GM19372 (cell line): ENCODE data around the gene PLXNA2.

ENCODE experiments used
- ATAC-seq: cut with Tn5 transposase; IDR thresholded peaks from one replicate; pipeline ENCODE4 v1.9.1; 2021; ENCODE audit warnings: mild to moderate bottlenecking, low read depth, moderate library complexity; ENCODE audit not compliant: unreplicated experiment

Gene PLXNA2

DNA sequence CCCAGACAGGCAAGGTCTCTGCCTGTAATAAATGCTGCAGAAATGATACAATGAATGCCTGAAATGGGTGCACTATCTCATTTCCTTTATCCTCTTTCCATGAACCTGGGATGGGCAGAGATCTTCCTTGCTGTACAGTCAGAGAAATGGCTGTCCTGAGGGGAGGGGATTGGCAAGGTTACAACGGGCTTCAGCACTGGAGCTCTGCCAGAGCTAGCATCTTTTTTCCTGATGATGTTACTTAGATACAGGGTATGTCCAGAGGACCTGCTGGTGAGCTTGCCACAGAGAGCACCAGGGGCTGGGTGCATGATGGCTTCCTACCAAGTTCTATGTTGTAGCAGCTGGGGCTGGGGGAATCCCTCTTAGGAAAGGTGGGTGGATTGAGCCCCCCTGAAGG is 115.1 kb downstream of the PLXNA2 start:
- no peak for ATAC-seq

DNA sequence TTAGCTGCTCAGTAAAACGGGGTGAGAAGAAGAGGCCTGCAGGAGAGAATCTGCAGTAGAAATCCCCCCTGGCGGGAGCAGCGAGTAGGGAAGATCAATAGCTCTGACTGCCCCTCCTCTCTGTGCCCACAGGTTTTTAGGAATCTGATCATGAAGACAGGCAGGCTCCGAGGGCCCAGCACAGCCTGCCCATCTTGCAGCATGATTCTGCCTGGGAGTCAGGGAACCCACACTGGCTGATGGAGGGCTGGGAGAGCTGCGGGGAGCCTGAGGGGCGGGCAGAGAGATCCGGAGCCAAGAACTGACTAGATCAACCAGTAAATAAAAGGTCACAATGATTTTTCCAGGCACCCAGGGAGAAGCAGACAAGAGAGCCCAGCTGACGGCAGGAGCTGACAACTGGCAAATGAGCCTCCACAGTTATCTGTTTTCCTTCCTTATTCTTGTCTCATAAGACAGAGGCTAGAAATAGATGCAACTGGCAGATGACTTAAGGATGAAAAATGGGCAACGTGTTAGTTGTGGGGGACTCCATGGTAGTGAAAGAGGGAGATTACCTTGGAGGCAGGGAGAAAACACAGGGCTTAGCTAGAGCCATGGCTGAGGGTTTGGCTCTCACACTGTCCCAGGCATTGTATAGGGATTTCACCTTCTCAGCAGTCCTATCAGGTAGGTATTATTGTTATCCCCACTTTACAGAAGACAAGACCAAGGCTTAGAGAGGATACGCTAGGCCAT is 116.2 kb downstream of the PLXNA2 start:
- ATAC-seq: no peak

DNA sequence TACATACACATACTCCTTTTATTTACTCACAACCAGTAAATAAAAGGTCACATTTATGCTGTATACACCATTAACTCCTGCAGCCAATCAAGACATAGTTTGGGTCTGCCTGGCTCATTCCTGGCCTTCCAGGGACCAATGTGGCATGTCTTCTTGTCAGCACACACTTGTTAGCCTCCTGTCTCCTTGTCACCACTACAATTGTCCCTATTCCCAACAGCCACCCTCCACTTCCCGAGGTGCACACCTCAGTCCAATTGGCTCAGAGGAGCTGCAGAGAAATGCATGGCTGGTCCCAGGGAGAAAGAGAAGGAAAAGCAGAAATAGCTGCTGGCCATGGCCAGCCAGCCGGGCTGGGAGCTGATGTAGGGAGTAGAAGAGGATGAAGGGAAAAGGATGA is 116.9 kb downstream of the PLXNA2 start:
- no peak for ATAC-seq

DNA sequence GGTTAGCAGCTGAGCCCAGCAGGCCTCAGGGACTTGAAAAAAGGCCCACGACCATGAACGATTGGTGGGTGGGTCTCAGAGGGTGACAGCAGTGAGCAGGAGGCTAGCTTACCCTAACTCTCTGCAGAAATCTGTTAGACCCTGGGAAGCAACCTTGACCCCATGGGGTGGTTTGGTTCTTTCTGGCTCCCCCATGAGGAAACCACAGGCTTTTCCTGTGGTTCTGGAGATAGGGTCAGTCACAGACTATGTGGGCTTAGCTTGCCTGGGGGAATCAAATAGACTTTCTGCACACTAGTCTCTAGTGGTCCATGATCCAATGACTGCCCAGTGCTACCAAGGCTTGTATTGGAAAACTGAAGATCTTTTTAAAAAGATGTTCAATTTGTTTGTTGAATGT is 118.1 kb downstream of the PLXNA2 start:
- ATAC-seq: no peak

DNA sequence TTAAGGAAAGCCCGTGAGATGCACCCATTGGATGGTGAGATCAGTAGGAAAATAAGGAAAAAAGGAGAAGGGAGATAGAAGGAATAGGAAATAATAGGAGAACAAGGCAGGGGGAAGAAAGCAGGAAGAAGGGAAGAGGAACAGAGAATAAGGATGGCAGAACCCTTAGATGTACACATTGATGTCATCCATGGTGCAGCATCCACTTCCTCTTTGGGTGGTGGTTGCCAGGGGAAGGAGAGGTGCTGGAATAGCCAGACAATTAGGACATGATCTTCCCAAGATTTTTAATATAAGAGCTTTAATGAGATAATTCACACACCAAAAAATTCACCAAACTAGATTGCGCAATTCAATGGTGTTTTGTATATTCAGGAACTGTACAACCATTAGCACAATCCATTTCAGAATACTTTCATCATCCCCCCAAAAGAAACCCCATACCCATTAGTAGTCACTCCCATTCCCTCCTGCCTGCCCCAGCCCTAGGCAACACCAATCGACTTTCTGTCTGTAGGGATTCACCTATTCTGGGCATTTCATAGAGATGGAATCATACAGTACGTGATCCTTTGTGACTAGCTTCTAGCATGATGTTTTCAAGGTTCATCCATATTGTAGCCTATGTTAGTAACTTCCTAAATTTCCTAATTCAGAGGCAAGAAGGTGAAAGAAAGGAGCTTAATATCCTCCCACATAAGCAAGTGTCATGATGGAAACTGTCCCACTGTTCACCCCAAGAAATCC is 121.4 kb downstream of the PLXNA2 start:
- no peak for ATAC-seq

DNA sequence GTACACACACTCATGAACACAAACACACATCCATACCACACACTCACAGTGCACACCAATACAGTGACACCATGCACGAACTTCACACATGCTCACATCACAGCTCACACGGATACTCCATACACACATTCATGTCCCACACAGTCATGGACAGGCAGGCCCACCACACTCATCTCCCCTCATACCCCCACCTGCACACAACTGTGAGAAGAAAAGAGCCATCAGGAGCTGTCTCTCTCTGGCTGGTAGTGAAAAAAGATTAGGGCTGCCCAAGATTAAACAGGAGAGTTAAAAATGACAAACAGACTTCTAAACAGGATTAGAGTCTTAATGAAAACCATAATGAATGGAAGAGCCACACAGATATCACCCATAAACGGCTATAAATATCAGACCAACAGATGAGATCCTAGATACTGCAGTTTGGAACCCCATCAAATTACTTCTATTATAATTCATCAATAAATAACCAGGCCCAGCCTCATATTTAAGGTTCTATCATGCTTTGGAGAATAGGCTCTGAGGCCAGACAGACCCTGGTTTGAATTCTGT is 122.3 kb downstream of the PLXNA2 start:
- ATAC-seq: no peak

DNA sequence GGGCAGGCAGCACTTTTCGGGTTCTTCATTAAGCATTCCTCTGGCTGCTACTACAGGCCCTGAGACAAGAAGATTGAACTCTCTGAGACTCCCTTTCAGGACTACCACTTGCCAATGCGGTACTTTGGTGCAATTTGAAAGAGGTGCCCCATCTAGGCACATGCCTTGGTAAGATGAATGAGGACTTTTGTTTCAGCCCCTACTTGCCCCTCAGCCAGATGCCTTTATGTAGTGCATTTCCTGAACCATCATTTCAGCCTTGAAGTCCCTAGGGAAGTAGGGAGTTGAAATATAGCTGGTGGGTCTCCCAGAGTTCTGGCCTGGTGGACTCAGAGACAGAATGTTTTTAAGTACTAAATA is 123.8 kb downstream of the PLXNA2 start:
- no peak for ATAC-seq

DNA sequence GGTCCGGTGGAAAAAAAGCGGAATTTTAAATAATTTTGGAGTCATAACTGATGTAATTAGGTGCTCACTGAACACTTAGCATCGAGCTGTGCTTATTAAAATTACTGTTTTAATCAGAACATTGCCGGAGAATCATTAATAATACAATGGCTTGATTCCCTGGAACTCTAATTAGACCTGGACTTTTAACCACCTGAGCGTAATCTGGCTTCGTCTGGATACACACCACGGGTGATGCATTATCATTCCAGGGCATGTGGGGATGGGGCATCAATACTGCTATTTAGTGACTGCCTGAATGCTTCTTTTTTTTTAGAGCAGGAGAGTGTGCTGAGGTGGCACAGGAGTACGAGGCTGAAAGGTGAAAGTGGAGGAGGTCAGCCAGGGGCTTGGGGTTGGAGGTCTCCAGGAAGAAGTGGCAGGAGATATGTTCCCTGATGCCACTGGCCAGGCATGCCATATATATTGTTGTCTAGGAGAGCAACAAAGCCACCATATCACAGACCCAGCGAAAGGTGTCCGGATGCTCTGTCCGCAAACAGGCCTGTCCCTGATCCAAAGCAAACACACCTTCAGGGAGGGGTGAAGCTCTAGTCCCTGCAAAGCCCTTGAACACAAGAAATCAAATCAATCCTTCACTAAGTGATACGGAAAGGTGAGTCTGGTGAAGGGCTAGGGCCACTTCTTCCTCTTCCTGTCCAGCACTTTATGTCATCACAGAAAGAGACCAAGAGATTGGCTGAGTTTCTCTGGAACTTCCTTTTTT is 125.2 kb downstream of the PLXNA2 start:
- ATAC-seq: no peak

DNA sequence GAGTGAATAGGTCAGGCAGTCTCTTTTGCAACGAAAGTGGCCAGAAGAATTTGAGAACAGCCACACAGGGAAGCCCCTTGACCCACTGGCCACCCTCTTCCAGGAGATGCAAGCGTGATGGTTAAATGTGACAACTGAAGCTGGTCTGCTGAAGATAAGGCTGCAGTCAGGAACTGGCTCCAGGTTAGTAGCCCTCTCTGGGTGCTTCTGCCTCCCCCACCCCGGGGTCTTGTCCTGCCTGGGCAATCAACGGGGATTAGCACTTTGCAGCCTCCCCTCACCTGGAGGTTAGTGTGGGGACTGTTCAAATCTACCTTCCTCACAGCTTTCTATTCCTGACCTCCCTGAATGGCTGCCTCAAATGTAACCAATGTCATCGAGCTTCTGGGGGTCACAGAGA is 125.9 kb downstream of the PLXNA2 start:
- ATAC-seq: no peak

DNA sequence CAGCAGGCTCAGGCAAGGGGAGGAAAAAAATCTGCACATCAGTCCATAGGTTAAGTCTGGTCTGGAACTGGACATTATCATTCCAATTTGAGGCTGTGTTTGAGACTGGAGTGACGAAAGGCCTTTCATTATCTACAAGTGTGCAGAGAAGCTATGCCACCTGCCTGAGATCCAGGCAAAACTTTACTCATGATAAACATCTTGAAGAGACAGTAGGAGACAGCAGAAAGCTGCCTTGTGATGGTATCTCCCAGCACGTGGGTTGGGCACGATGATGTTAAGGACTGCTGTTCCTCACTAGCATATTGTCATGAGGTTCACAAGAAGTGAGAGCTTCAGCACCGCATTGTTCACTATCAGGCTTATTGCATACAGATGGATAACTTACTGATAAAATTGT is 126.4 kb downstream of the PLXNA2 start:
- no peak for ATAC-seq

DNA sequence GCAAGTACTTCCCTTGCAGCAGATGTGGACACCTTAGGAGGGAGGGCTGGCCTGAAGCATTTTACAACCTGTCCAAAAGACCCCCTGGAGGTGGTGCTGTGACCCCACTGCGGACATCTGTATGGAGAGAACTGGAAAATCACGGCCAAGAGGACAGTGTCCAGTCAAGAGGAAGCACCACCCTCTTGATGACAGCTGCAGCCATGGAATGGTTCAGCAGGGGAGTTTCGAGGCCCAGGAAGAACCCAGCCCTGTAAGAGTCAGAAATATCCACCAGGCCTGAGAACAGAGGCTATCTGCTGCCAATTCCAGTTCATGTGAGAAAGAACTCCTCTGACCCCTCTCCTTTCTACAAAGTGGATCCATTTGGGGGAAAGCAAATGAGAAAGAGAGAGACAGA is 126.8 kb downstream of the PLXNA2 start:
- no peak for ATAC-seq

DNA sequence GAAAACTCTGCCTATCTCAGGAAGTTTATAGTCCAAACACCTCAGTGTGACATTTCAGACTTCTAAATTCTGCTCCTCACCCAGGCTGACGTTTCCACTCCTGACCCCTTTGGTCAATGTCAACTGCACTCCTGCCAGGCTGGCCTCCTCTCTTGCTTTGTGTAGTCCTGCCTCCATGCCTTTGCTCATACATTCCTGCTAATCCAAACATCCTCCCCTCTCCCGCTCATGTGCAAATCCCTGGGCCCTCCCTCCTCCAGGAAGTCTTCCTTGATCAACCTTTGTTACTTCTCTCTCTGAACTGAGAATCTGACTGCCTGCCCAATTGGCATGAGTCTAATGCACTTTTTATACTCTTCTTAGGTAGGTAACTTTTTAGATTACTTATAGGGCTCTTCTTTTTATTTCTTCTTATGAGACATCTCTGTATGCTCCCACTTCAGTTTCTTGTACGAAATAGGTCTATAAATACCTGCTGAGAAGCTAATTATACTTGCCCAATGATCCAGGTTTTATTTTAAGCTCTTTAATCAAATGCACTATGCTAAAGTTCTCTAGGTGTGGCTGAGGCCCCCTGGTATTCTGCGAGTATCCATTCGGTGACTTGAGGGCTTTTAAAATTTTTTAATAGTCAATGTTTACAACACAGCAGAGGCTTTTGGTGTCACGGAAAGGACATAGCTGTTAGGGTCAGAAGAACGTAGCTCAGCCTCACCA is 128.1 kb downstream of the PLXNA2 start:
- no peak for ATAC-seq

DNA sequence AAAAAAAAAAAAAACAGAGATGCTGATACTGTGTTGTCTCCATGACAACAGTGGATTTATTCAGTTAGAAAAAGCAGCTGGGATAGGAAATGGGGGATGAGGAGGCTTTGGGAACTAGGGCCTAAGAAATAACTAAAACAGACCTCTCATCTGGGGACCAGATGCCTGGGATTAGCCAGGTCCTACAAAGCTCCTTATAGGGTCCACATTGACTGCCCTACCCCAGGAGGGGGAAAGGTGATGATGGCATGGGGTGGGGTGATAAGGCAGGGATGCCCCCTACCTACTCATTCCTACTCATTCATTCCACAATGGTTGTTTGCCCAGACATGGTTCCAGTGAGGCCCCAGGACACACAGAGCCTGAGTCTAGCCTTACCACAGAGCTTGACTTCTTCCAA is 131.2 kb downstream of the PLXNA2 start:
- ATAC-seq: no peak

DNA sequence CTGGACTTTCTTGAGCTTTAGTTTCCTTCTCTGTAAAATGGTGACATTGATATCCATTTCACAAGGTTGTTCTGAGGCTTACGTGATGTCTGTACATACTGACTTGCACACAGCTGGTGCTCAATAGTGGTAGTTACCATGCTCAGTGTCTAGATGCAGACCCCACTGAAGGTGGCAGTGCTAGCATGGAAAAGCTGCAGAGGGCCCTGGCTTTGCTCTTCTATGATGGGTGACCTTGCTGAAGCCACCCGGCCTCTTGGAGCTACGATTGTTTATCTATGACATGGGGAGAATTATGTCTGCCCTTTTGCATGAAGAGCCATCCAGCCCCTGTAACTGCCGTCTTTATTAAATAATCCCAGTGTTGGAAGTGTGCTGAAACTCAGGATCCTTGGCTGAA is 131.8 kb downstream of the PLXNA2 start:
- ATAC-seq: no peak

DNA sequence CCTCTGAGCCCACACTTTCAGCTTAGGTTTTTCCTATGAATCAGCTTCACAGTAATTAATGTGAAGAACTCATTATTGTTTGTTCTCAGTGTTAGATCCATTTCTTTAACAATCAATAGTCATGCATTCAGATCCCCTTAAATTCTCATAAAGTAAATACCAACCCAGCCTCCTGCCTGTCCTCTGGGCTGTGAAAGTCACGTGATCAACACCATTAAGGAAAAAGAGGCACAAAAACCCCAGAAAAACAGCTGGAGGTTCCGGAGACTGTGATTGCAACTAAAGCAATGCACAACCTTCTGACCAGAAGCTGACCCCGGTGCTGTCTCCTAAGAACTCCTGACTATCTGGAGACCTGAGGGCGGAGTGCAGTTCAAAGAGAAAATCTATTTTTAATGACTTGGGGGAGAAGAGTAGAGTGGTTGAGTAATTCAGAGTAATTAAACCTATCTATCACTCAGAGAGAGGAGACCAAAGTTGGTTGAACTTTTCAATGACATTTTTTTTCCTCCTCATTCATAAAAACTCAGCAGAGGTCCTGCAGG is 132.5 kb downstream of the PLXNA2 start:
- ATAC-seq: no peak

DNA sequence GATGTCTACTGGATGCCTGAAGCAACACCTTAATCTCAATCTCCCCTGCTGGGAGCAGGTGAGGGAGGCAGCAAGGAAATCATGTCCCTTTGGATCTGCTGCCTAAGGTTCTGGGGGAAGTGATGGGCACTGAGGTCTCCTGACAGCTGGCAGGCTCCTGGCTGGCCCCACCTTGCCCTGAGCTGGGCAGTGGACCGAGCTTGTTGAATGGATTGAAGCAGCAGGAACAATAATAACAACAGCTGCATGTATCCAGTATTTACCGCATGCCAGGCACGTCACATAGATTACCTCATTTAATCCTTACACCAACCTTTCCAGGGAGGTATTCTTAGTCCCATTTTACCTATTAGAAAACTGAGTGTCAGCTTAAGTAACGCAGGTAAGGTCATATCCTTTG is 133.9 kb downstream of the PLXNA2 start:
- ATAC-seq: no peak

DNA sequence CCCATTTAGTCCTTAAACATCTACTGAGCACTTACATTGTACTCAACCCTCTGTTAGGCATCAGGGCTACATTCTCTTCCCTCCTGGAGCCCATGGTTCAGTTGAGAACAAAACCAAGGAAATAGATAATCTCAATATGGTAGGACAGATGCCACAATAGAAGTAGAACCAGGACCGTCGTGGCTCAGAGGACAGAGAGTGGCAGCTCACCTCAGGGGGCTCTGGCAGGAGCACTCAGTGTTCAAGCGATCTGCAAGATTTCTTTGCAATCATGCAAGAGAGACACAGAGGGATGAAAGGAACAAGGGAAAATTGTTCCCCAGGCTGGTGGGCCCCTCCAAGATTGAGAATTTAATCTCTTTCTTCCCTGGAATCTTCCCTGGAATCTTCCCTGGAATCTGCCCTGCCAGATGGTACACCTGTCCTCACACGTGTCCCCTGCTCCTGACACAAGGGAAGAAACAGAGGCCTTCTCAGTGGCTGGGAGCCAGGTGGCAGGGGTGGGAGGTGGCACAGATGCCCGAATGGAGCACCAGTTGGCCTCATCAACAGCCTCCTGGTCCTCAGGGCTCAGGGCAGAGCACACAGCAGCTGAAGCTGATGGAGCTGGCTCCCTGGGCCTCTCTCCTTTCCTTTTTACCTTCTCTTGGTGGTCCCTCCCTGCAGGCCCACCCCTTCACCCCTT is 135.4 kb downstream of the PLXNA2 start:
- ATAC-seq: no peak

DNA sequence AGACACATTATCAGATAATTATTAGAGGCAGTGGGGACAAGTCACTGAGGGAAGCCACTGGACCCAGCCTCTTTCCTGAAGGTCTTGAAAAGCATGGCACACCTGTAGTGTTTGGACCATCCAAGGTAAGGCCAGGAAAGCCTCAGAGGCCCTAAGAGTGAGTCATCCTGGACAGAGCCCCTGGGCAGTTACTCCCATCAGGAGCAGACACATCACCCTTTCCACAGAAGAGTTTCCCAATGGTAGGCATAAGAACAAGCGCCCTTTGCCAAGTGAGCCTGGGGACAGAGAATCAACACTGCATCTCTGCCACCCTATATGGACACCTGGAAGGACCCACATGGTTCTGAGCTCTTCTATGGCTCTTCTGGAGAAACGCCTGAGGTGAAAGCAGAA is 136.0 kb downstream of the PLXNA2 start:
- ATAC-seq: no peak

DNA sequence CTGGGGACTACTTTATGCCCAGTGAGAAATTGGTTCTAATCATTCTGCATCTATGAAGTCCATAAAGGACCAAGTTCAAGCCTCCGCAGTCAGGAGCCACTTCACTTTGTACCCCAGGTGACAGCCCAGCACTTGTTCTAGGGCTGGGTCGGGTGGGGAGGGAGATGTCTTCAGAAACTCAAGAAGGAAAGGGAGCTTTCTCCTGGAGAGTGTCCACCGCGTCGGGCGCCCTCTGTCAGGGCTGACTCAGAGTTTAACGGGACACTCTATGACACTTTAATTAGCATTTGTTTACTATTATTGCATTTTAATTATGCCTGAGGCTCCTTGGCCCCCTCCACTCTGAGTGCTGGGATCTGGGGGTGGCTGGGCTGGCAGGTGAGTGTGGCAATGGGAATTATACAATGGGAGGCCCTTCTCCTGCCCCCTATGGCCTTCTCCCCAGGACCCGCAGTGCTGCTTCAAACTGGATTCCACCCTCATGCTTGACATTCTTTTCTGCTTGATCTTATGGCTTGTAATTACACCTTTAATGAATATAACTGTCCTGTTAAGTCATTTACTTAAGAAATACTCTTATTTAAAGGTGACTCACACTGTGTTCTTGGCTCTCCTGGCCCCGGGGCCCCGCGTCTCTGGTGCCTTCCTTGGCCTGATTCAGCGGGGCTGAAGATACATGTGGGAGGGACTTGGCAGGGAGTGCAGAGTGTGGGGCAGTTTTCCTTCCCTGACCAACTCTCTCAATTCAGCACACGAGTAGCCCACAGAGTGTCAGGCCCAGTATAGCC is 136.6 kb downstream of the PLXNA2 start:
- no peak for ATAC-seq
